Lung (tissue), 12 donors: ENCODE results near the gene ZSWIM3. TPM values are rescaled to one million over a fixed set of nuclear protein-coding genes. Genes with fewer than 3 reads are reported as not detected.
A peak's percentile ranks its signal among the peaks of the same experiment; 100 is the strongest.

Experiments used
- ATAC-seq: fragments of 200-7000 bp; cut with Tn5 transposase; one replicate; pipeline ENCODE4 v1.9.1; 2020; ENCODE audit warnings: moderate number of reproducible peaks; ENCODE audit not compliant: insufficient read depth, low FRiP score
- DNase-seq, 3 donors: peaks; one replicate each; pipeline ENCODE4 v3.0.0-alpha.2; 2013 to 2017
- H3K27ac ChIP-seq, 2 donors: one replicate each; pipeline ENCODE4 v1.5.1; 2013; ENCODE audit warnings: mild to moderate bottlenecking in 2 of 2, moderate library complexity in 2 of 2, control low read depth in 1 of 2, inconsistent platforms in 1 of 2, low read depth in 1 of 2, low read length in 1 of 2
- H3K27me3 ChIP-seq, 3 donors: one replicate each; pipeline ENCODE4 v1.5.1; 2013; ENCODE audit warnings: low read length in 2 of 3; ENCODE audit not compliant: control insufficient read depth in 3 of 3, insufficient read depth in 3 of 3
- H3K36me3 ChIP-seq, 4 donors: one replicate each; pipeline ENCODE4 v1.5.1; 2013; ENCODE audit warnings: low read length in 4 of 4, mild to moderate bottlenecking in 1 of 4, moderate library complexity in 1 of 4; ENCODE audit not compliant: control insufficient read depth in 4 of 4, insufficient read depth in 4 of 4
- H3K4me1 ChIP-seq, 5 donors: one replicate each; pipeline ENCODE4 v1.5.1; 2013; ENCODE audit warnings: low read length in 5 of 5, mild to moderate bottlenecking in 2 of 5, moderate library complexity in 1 of 5; ENCODE audit not compliant: control insufficient read depth in 5 of 5, insufficient read depth in 5 of 5
- H3K4me3 ChIP-seq: one replicate; pipeline ENCODE4 v1.5.1; 2013; ENCODE audit warnings: mild to moderate bottlenecking, control low read depth, moderate library complexity
- H3K9ac ChIP-seq, 2 donors: one replicate each; pipeline ENCODE4 v1.5.1; 2013; ENCODE audit warnings: low read length in 2 of 2, control low read depth in 1 of 2; ENCODE audit not compliant: insufficient read depth in 1 of 2
- H3K9me3 ChIP-seq, 4 donors: one replicate each; pipeline ENCODE4 v1.5.1; 2013; ENCODE audit warnings: low read length in 3 of 4, mild to moderate bottlenecking in 1 of 4, moderate library complexity in 1 of 4; ENCODE audit not compliant: control insufficient read depth in 4 of 4, insufficient read depth in 3 of 4
- CTCF ChIP-seq: IDR thresholded peaks from 2 replicates; pipeline ENCODE4 v1.5.1; 2012; ENCODE audit warnings: mild to moderate bottlenecking; ENCODE audit errors: control extremely low read depth, extremely low read depth
- WGBS, 2 donors: extraction: QIAGEN DNeasy Blood & Tissue Kit; methylation state at CpG; one replicate each; pipeline ENCODE4 v1.1.7; 2013; 5-methylcytosine and 5-hydroxymethylcytosine counted together
- polyA plus RNA-seq, 2 donors: library from polyadenylated mRNA; stranded (reverse); fragments of 200-250 nt; gene quantifications; one replicate each; pipeline ENCODE4 v1.2.1, GENCODE V29; 2013
- total RNA-seq, 2 donors: library from RNA; depleted of rRNA in 1 of 2; stranded (reverse); fragments of >200 nt in 1 of 2; gene quantifications; one replicate each; pipeline ENCODE4 v1.2.1, GENCODE V29; 2014 to 2021
- donor health status: control.
- donor health status: control.
- donor health status: Bipolar disorder and iron deficiency.
- donor health status: healthy.
- donor health status: DM: yes; HTN: yes; CAD: no.

ZSWIM3 gene
- total and polyA plus RNA-seq, 4 donors: 1.7 to 5.2 (median 3.4) TPM

DNA sequence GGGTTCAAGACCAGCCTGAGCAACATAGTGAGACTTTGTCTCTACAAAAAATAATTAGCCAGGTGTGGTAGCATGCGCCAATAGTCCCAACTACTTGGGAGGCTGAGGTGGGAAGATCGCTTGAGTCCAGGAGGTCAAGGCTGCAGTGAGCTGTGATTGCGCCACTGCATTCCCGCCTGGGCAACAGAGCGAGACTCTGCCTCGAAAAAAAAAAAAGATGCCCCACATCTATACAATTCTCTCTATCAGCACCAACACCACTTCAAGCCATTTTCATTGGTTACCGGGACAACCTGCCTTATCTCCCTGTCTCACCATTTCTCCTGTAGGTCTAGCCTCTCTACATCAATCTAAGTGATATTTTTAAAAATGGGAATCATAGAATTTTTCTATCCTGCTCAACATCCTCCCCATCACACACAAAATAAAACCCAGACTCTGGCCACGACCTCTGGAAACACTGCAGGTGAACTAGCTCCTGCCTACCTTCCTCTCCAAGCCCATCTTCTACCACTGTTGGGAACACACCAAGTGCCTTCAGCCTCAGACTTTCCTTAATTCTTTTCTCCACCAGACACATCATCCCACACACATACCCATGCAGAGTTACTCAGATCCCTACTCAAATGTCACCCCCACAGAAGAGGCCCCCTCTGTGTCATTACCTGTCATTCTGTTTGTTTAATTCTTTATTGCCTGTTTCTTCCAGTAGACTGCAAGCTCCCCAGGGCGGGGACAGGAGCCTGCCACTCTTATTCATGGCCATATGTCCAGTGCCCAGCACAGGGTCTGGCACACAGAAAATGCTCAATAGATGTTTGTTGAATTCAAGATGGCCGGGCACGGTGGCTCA, 64.1 kb downstream of the ZSWIM3 start:
- Histone ChIP-seq H3K9ac (peak overlapping the region in 1 of 2 donors; percentile 39), H3K36me3 (no peaks in the 10 kb centered on the region), H3K27me3 (no peaks in the 10 kb centered on the region), H3K27ac (no peak overlapping the region), H3K4me3 (no peak overlapping the region), H3K4me1 (peaks cover 0 to 37% (median 26%) of the 10 kb centered on the region in 5 donors), H3K9me3 (no peaks in the 10 kb centered on the region)
- no peak for TF ChIP-seq CTCF
- ATAC-seq (no peak), DNase-seq (no peak)
- WGBS, 2 donors: 86 to 89% methylated on average over 11 of the region's 11 CpGs

GRCh38 chr20:45924391-45925261, 67.2 kb downstream of the ZSWIM3 start:
- Histone ChIP-seq H3K9ac (peak overlapping the region in 1 of 2 donors; percentile 67), H3K4me1 (peaks cover 0 to 32% (median 19%) of the 10 kb centered on the region in 5 donors), H3K36me3 (no peaks in the 10 kb centered on the region), H3K27me3 (no peaks in the 10 kb centered on the region), H3K9me3 (no peaks in the 10 kb centered on the region), H3K27ac (peak overlapping the region; percentile 13 to 40), H3K4me3 (no peak overlapping the region)
- no peak for TF ChIP-seq CTCF
- DNase-seq: peak; percentile 85 to 96 (median 95)
- WGBS, 2 donors: 52 to 61% methylated on average over 21 of the region's 21 CpGs
- peak; percentile 41 for ATAC-seq

GRCh38 chr20:45925821-45926506, 68.5 kb downstream of the ZSWIM3 start:
- no peak for DNase-seq
- H3K9ac ChIP-seq: no peak overlapping the region
- no peak overlapping the region for H3K4me3 ChIP-seq
- ATAC-seq: no peak
- H3K4me1 ChIP-seq: peaks cover 0 to 21% (median 8%) of the 10 kb centered on the region in 5 donors
- H3K27me3 ChIP-seq: no peaks in the 10 kb centered on the region
- 73% methylated on average over 9 of the region's 9 CpGs for WGBS, 2 donors
- H3K9me3 ChIP-seq: no peaks in the 10 kb centered on the region
- H3K27ac ChIP-seq: peak overlapping the region in 1 of 2 donors; percentile 17
- H3K36me3 ChIP-seq: no peaks in the 10 kb centered on the region
- TF ChIP-seq CTCF: no peak
